Cardiac muscle cell (in vitro differentiated cells and primary cell): Measurements from ENCODE around the gene LHX6. TPM values are rescaled to one million over a fixed set of nuclear protein-coding genes. Genes with fewer than 3 reads are reported as not detected.
A peak's percentile ranks its signal among the peaks of the same experiment; 100 is the strongest.

Experiments used
- DNase-seq, 2 donors: peaks; one replicate each; pipeline versions ENCODE4 v3.0.0 to v3.0.0-alpha.2; 2010 to 2017; ENCODE audit warnings: low read depth in 1 of 2, low spot score in 1 of 2
- H3K27ac ChIP-seq: fragments of 200-600 bp; sonication (generic); 2 replicates; pipeline ENCODE4 v1.5.1; 2016
- H3K27me3 ChIP-seq: fragments of 200-600 bp; sonication (generic); 2 replicates; pipeline ENCODE4 v1.6.0; 2016; ENCODE audit warnings: control low read depth
- H3K36me3 ChIP-seq: fragments of 200-600 bp; sonication (generic); 2 replicates; pipeline ENCODE4 v1.5.1; 2016; ENCODE audit warnings: control low read depth
- H3K4me1 ChIP-seq: fragments of 200-600 bp; sonication (generic); 2 replicates; pipeline ENCODE4 v1.8.1; 2017; ENCODE audit warnings: low read depth, mild to moderate bottlenecking, mixed run types
- H3K4me3 ChIP-seq: fragments of 200-600 bp; sonication (generic); 2 replicates; pipeline ENCODE4 v1.5.1; 2016; ENCODE audit warnings: mild to moderate bottlenecking
- H3K9me3 ChIP-seq: fragments of 200-600 bp; sonication (generic); 2 replicates; pipeline ENCODE4 v1.5.1; 2017; ENCODE audit warnings: low read depth, mild to moderate bottlenecking, control low read depth
- polyA plus RNA-seq: library from polyadenylated mRNA; unstranded; fragments of >200 nt; fragmentation: Nextera tagmentation; extraction: Ambion mirVana; gene quantifications from 2 replicates; pipeline ENCODE4 v1.2.1, GENCODE V29; 2016
- total RNA-seq: library from RNA; depleted of rRNA; stranded (reverse); fragments of >200 nt; gene quantifications from 2 replicates; pipeline ENCODE4 v1.2.3, GENCODE V29; 2016
- TF ChIP-seq, protein P1 (sequence below): IDR thresholded peaks from 2 replicates; pipeline ENCODE4 v1.5.1; 2012; ENCODE audit warnings: low read depth, mild to moderate bottlenecking, low read length

LHX6 gene
- total RNA-seq (0.12 and 0.14 TPM in 2 replicates), polyA plus RNA-seq (not detected in 2 replicates)

DNA sequence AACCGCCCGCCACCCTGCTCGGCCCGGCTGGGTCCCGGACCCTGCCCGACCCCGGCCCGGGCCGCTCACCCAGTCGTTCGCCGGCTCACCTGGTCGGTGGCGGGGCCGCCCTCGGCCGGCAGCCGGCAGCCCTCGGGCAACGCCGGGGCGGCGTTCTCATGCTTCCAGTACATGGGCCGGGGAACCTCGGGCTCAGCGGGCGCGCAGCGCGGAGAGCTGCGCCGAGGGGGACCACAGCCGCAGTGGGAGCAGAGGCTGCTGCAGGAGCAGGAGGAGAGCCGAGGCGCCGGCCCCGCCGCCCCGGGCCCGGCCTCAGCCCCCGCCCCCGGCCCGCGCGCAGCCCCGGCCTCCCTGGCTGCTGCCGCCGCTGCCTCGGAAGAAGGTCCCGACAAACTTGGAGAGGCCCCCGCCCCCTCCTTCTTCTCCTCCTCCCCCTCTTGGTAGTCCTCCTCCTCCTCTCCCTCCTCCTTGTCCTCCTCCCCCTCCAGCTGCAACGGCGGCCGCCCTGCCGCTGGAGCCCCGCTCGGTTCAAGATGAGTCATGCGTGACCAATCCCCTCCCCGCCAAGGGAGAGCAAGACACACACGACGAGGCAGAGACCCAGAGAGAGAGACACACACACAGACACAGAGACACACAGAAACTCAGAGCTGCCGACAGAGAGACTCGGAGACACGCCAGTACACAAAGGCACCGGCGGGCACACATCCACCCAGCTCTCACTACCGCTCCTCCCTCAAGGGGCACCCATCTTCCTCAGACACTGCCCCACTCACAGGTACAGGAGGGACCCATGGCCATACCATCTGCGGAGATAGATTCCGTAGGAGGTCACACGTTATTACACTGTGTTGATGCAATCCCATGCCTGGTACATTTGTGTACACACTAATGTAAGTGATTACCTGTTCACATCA lies at the start of gene LHX6:
Gene LHX6 (minus strand): TSS at position 390 of the 917 bp plus-strand sequence. CDS start 217 bp downstream, at position 173.
- peaks cover 100% of the 10 kb centered on the region for H3K27me3 ChIP-seq
- no peaks in the 10 kb centered on the region for H3K9me3 ChIP-seq
- H3K4me3 ChIP-seq, result peak within 1 kb of the TSS; percentile 25
- H3K27ac ChIP-seq, result no peak within 1 kb of the TSS
- DNase-seq, result peak; percentile 43 to 49
- TF ChIP-seq, protein P1, sequence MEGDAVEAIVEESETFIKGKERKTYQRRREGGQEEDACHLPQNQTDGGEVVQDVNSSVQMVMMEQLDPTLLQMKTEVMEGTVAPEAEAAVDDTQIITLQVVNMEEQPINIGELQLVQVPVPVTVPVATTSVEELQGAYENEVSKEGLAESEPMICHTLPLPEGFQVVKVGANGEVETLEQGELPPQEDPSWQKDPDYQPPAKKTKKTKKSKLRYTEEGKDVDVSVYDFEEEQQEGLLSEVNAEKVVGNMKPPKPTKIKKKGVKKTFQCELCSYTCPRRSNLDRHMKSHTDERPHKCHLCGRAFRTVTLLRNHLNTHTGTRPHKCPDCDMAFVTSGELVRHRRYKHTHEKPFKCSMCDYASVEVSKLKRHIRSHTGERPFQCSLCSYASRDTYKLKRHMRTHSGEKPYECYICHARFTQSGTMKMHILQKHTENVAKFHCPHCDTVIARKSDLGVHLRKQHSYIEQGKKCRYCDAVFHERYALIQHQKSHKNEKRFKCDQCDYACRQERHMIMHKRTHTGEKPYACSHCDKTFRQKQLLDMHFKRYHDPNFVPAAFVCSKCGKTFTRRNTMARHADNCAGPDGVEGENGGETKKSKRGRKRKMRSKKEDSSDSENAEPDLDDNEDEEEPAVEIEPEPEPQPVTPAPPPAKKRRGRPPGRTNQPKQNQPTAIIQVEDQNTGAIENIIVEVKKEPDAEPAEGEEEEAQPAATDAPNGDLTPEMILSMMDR, result no peak
- peaks cover 12% of the 10 kb centered on the region for H3K4me1 ChIP-seq
- no peaks in the 10 kb centered on the region for H3K36me3 ChIP-seq

DNA sequence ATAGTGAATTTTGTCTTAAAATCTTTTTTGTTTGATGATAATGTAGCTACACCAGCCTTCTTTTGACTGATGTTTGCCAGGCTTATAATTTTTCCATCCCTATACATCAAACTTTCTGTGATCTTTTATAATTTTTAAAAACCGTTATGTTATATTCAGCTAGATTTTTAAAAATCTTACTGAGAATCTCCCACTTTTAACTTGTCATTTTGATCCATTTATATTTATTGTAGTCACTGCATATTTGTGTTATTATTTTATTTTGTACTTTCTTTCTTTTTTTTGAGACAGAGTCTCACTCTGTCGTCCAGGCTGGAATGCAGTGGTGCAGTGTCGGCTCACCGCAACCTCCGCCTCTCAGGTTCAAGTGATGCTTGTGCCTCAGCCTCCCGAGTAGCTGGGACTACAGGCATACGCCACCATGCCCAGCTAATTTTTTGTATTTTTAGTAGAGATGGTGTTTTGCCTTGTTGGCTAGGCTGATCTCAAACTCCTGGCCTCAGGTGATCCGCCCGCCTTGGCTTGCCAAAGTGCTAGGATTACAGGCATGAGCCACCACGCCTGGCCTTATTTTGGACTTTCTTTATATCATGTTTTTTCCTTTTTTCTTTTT lies 48.6 kb upstream of the LHX6 start:
- TF ChIP-seq, protein P1, result no peak
- no peak for DNase-seq
- Histone ChIP-seq H3K9me3 (no peaks in the 10 kb centered on the region), H3K27me3 (no peaks in the 10 kb centered on the region), H3K36me3 (peaks cover 4% of the 10 kb centered on the region), H3K4me1 (peaks cover 16% of the 10 kb centered on the region), H3K27ac (no peak overlapping the region), H3K4me3 (no peak overlapping the region)

GRCh38 chr9:122276096-122276495 lies 47.3 kb upstream of the LHX6 start:
- H3K27me3 ChIP-seq, result no peaks in the 10 kb centered on the region
- H3K36me3 ChIP-seq, result no peaks in the 10 kb centered on the region
- H3K9me3 ChIP-seq, result no peaks in the 10 kb centered on the region
- TF ChIP-seq, protein P1, result no peak
- peaks cover 4% of the 10 kb centered on the region for H3K4me1 ChIP-seq
- H3K27ac ChIP-seq, result no peak overlapping the region
- no peak overlapping the region for H3K4me3 ChIP-seq
- DNase-seq, result no peak

DNA sequence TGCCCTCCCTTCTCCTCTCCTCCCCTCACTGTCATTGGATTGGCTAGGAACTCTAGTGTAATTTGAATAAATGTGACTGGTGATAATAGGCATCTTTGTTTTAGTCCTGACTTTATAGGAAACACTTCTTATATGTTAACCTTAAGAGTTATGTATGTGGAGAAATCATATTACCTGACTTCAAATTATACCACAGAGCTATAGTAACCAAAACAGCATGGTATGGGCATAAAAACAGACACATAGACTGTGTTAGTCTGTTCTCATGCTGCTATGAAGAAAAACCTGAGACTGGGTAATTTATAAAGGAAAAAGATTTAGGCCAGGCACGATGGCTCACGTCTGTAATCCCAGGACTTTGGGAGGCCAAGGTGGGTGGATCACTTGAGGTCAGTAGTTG lies 45.3 kb upstream of the LHX6 start:
- H3K27me3 ChIP-seq, result no peaks in the 10 kb centered on the region
- TF ChIP-seq, protein P1, result no peak
- H3K9me3 ChIP-seq, result no peaks in the 10 kb centered on the region
- H3K36me3 ChIP-seq, result no peaks in the 10 kb centered on the region
- no peak overlapping the region for H3K27ac ChIP-seq
- no peak for DNase-seq
- no peaks in the 10 kb centered on the region for H3K4me1 ChIP-seq
- no peak overlapping the region for H3K4me3 ChIP-seq

GRCh38 chr9:122268041-122268814 lies 39.5 kb upstream of the LHX6 start:
- Histone ChIP-seq H3K27ac (no peak overlapping the region), H3K4me3 (no peak overlapping the region), H3K36me3 (no peaks in the 10 kb centered on the region), H3K4me1 (peaks cover 13% of the 10 kb centered on the region), H3K27me3 (no peaks in the 10 kb centered on the region), H3K9me3 (no peaks in the 10 kb centered on the region)
- TF ChIP-seq, protein P1, result no peak
- DNase-seq, result no peak
